Measurements from ENCODE around the gene NXPH2.

The NXPH2 gene

DNA sequence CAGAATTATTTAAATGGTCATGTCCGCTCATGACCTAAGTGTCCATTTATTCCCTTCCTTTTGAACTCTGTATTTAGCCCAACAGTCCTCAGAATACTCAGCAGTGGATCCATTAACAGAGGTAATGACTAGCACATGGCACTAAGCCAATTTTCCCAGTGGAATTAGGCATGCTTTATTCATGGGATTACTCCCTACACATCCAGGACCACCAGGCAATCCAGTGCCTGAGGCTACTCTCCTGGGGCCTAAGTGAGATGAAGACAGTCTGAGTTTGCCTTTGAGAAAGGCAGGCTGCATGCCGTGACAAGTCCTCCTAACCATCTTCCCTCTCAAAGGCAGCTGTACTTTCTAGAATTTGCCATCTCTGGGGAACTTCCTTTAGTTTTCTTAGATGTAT lies 150.0 kb downstream of the NXPH2 start:
- no peak for DNase-seq

DNA sequence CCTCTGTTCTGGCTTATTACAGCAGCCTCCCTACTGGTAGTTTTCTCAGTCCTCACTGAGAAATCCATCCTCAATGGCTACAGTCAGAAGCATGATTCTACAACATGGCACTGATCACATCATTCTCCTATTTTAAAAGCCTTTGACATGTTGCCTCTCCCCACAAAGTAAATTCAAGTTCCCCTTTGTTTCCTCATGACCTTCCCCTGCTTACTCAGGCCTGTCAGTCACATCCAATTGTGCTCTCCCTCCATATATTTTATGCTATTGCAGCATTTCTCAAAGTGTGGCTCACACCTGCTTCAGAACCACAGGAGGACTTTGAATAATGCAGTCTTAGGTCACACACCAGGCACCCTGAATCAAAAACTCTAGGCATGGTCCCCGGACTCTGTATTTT lies 154.0 kb downstream of the NXPH2 start:
- no peak for DNase-seq

DNA sequence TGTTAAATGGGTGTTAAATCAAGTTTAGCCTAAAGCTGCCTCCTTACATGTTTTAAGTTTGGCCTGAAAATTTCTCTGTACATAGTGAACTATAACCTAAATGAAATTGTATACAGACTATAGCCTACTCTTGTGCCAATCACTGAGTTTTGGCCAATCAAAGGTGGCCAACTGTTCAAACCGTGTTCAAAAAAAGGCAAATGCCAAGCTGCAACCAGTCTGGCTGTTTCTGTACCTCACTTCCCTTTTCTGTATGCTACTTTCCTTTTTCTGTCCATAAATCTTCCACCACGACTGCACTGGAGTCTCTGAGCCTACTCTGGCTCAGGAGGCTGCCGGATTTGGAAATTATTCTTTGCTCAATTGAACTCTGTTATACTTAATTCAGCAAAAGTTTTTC lies 157.6 kb downstream of the NXPH2 start:
- no peak for DNase-seq

DNA sequence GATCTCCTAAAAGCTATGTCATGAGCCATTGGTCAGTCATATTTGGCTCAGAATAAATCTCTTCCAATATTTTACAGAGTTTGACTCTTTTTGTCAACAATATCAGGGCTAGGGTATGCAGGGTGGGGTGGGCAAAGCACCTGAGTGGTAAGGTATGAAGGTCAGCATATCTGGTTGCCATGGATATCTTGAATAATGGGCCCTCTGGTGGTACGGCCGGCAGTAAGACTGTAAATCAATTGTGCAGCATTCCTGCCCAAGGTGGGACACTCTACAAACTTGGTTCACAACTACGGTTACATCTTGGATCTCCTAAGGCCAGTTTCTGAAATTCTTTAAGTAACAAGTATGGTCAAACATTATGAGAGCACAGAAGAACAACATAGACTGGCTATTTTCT lies 159.1 kb downstream of the NXPH2 start:
- DNase-seq: no peak

DNA sequence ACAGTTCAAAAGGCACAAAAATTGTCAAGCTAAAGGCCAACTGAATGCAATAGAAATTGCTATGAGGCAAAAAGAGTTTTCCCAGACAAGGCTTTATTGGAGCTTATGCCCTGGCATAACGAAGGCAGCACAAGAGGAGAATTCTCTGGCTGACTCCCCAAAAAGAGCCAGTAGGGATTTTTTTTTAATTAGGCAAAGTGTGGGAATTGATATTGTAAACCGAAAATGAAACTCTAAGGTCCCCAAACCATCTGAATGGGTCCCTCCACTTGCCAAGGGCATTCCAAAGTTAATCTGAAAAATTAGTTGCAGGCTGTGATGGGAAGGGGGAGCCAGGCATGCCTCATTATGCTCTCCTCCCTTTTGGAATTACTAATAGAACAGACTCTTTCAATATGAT lies 159.8 kb downstream of the NXPH2 start:
- no peak for DNase-seq

Measured in activated CD8-positive, alpha-beta memory T cell treated with anti-CD3 and anti-CD28 coated beads for 24 hours (primary cell).